ENCODE measurements around the gene OR8D2. TPM values are rescaled to one million over a fixed set of nuclear protein-coding genes. Genes with fewer than 3 reads are reported as not detected.
"Not testable (repeated sequence)": the region's sequence is repeated elsewhere in the genome, so short reads cannot be mapped to it uniquely, and the experiment has no call there.

OR8D2 gene
- polyA plus RNA-seq, 1 donor (not counting 4 experiments of a cell fraction or from before 2014, with no cell fraction given), result not detected

DNA sequence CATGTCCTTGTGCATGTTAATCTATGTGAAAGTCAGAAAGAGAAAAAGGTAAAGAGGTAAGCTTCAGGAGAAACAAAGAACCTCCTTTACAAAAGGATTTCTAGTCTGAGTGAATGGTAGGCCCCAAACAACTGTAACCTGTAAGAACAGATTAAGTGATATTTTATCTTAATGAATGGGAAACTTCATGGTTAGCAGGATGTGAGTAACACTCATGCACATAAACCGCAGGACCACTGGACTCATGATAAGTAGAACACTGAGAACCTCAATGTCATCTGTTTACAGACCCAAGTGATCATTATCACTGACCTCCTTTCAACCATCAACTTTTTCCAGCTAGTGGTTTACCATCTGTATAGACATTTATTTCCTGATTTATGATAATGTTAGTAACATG, 43.9 kb downstream of the OR8D2 start:
- H3K9ac ChIP-seq (ENCODE audit: control insufficient read depth, extremely low read depth, insufficient read depth, low read length), result no peak overlapping the region
- no peaks in the 10 kb centered on the region for H3K79me2 ChIP-seq (ENCODE audit: control insufficient read depth, insufficient read depth, low read length)
- TF ChIP-seq CTCF (optimal IDR thresholded peaks at IDR 0.05 in 1 of 3, IDR thresholded peaks at IDR 0.05 in 1 of 3, conservative IDR thresholded peaks at IDR 0.05 in 1 of 3; ENCODE audit: extremely low read depth in 1 of 3, insufficient read depth in 2 of 3, low read length in 3 of 3) (no peak), EZH2 (IDR thresholded peaks at IDR 0.05; ENCODE audit: low read length) (no peak)
- H4K20me1 ChIP-seq (ENCODE audit: control insufficient read depth, extremely low read depth, insufficient read depth, low read length), result no peaks in the 10 kb centered on the region
- no peaks in the 10 kb centered on the region for H3K36me3 ChIP-seq (ENCODE audit: control insufficient read depth in 2 of 2, extremely low read depth in 1 of 2, insufficient read depth in 2 of 2, low read length in 2 of 2)
- dilution Hi-C loops (cut with MboI; ENCODE audit: extremely low pct_ligation_motif_present, low sequenced_read_pairs), result no loop called here
- no peaks in the 10 kb centered on the region for H3K27me3 ChIP-seq (ENCODE audit: control insufficient read depth, extremely low read depth, insufficient read depth, low read length)
- H3K4me1 ChIP-seq (ENCODE audit: control insufficient read depth, extremely low read depth, insufficient read depth, low read length), result no peaks in the 10 kb centered on the region
- H3K4me3 ChIP-seq (ENCODE audit: control insufficient read depth in 2 of 3, extremely low read depth in 1 of 3, insufficient read depth in 2 of 3, low read depth in 1 of 3, low read length in 3 of 3), result no peak overlapping the region
- H3K27ac ChIP-seq (ENCODE audit: control insufficient read depth, insufficient read depth, low read length), result no peak overlapping the region
- no peaks in the 10 kb centered on the region for H3K9me3 ChIP-seq (ENCODE audit: control insufficient read depth, low read depth, low read length)
- no peak for DNase-seq (ENCODE audit: low read depth, low spot score)
- H3K4me2 ChIP-seq (ENCODE audit: control insufficient read depth, extremely low read depth, insufficient read depth, low read depth, low read length), result no peak overlapping the region
- H3K9me1 ChIP-seq (ENCODE audit: control insufficient read depth, extremely low read depth, insufficient read depth, low read length), result no peaks in the 10 kb centered on the region
- H2AFZ ChIP-seq (ENCODE audit: control insufficient read depth, low read length), result no peak overlapping the region
- no peak for FAIRE-seq

- Histone ChIP-seq H3K4me1 (ENCODE audit: control insufficient read depth, extremely low read depth, insufficient read depth, low read length) (no peaks in the 10 kb centered on the region), H3K9ac (ENCODE audit: control insufficient read depth, extremely low read depth, insufficient read depth, low read length) (no peak overlapping the region), H3K4me3 (ENCODE audit: control insufficient read depth in 2 of 3, extremely low read depth in 1 of 3, insufficient read depth in 2 of 3, low read depth in 1 of 3, low read length in 3 of 3) (no peak overlapping the region), H3K27me3 (ENCODE audit: control insufficient read depth, extremely low read depth, insufficient read depth, low read length) (no peaks in the 10 kb centered on the region), H3K9me3 (ENCODE audit: control insufficient read depth, low read depth, low read length) (no peaks in the 10 kb centered on the region), H3K4me2 (ENCODE audit: control insufficient read depth, extremely low read depth, insufficient read depth, low read depth, low read length) (no peak overlapping the region), H3K27ac (ENCODE audit: control insufficient read depth, insufficient read depth, low read length) (no peak overlapping the region), H2AFZ (ENCODE audit: control insufficient read depth, low read length) (no peak overlapping the region), H3K36me3 (ENCODE audit: control insufficient read depth in 2 of 2, extremely low read depth in 1 of 2, insufficient read depth in 2 of 2, low read length in 2 of 2) (no peaks in the 10 kb centered on the region), H3K79me2 (ENCODE audit: control insufficient read depth, insufficient read depth, low read length) (no peaks in the 10 kb centered on the region), H3K9me1 (ENCODE audit: control insufficient read depth, extremely low read depth, insufficient read depth, low read length) (no peaks in the 10 kb centered on the region), H4K20me1 (ENCODE audit: control insufficient read depth, extremely low read depth, insufficient read depth, low read length) (no peaks in the 10 kb centered on the region)
- dilution Hi-C loops (cut with MboI; ENCODE audit: extremely low pct_ligation_motif_present, low sequenced_read_pairs), result no loop called here
- no peak for TF ChIP-seq EZH2 (IDR thresholded peaks at IDR 0.05; ENCODE audit: low read length)
- TF ChIP-seq CTCF (optimal IDR thresholded peaks at IDR 0.05 in 1 of 3, IDR thresholded peaks at IDR 0.05 in 1 of 3, conservative IDR thresholded peaks at IDR 0.05 in 1 of 3; ENCODE audit: extremely low read depth in 1 of 3, insufficient read depth in 2 of 3, low read length in 3 of 3), result no peak
- FAIRE-seq (no peak), DNase-seq (ENCODE audit: low read depth, low spot score) (no peak)
Observed at GRCh38 chr11:124274000-124274399, 46.0 kb downstream of the OR8D2 start.

GRCh38 chr11:124270886-124271285, 49.1 kb downstream of the OR8D2 start:
- H3K9me1 ChIP-seq (ENCODE audit: control insufficient read depth, extremely low read depth, insufficient read depth, low read length); H3K79me2 ChIP-seq (ENCODE audit: control insufficient read depth, insufficient read depth, low read length); H3K27ac ChIP-seq (ENCODE audit: control insufficient read depth, insufficient read depth, low read length); DNase-seq (ENCODE audit: low read depth, low spot score); FAIRE-seq; H3K9ac ChIP-seq (ENCODE audit: control insufficient read depth, extremely low read depth, insufficient read depth, low read length); H4K20me1 ChIP-seq (ENCODE audit: control insufficient read depth, extremely low read depth, insufficient read depth, low read length); H2AFZ ChIP-seq (ENCODE audit: control insufficient read depth, low read length); H3K4me2 ChIP-seq (ENCODE audit: control insufficient read depth, extremely low read depth, insufficient read depth, low read depth, low read length); H3K36me3 ChIP-seq (ENCODE audit: control insufficient read depth in 2 of 2, extremely low read depth in 1 of 2, insufficient read depth in 2 of 2, low read length in 2 of 2); dilution Hi-C loops (cut with MboI; ENCODE audit: extremely low pct_ligation_motif_present, low sequenced_read_pairs); H3K4me1 ChIP-seq (ENCODE audit: control insufficient read depth, extremely low read depth, insufficient read depth, low read length); H3K9me3 ChIP-seq (ENCODE audit: control insufficient read depth, low read depth, low read length); H3K4me3 ChIP-seq (ENCODE audit: control insufficient read depth in 2 of 3, extremely low read depth in 1 of 3, insufficient read depth in 2 of 3, low read depth in 1 of 3, low read length in 3 of 3); H3K27me3 ChIP-seq (ENCODE audit: control insufficient read depth, extremely low read depth, insufficient read depth, low read length): not testable (repeated sequence)

Measured in keratinocyte (primary cell).